Measurements from ENCODE around the gene METTL14.
"Not testable (repeated sequence)": the region's sequence is repeated elsewhere in the genome, so short reads cannot be mapped to it uniquely, and the experiment has no call there.

METTL14 gene

DNA sequence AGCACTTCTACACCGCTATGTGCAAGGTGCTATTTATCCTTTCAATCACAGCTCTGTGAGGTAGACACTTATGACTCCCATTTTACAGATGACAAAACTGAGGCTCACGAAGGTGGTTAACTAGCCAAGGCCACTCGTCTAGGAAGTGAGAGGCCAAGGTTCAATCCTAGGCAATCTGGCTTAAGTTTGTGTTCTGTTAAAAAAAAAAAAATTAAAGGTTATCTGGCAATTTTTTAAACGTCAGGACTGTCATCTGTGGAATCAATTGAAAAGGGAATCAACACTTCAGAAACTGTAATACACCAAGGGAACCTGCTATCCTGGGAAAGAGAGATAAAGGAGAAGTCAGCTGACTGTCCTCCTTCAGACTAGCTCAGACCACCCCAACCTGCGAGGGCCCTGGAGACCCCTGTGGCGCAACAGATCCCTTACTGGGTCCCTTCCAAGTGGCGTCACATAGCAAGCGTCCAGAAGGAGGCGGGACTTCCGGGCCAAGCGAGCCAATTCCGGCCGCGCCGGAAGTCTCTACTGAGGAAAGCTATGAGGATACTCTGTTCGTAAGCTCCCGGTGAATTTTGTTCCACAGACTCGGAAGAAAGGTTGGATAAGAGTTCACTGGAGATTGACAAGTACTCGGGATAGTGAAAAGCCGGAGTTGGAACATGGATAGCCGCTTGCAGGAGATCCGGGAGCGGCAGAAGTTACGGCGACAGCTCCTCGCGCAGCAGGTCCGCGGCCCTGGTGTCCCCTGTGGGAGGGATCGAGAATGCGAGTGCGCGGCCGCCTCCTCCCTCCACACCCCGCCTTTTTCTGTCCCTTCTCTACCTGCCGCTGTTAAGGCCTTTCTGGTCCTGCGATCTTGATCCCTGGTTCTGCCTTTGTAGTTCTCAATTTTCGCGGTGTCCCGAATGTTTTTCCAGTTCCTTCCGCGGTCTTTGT lies at the start of gene METTL14:
METTL14 (plus strand) TSS at position 520 of the 939 bp plus-strand sequence; CDS start at position 663, 143 bp downstream.
- DNase-seq: peak; percentile 97

GRCh38 chr4:118636126-118636525 lies 49.1 kb upstream of the METTL14 start:
- DNase-seq: not testable (repeated sequence)

GRCh38 chr4:118664665-118665064 lies 20.5 kb upstream of the METTL14 start:
- DNase-seq: peak; percentile 37

GRCh38 chr4:118669220-118669619 lies 16.0 kb upstream of the METTL14 start:
- peak; percentile 77 for DNase-seq

GRCh38 chr4:118670968-118671367 lies 14.2 kb upstream of the METTL14 start:
- not testable (repeated sequence) for DNase-seq

DNA sequence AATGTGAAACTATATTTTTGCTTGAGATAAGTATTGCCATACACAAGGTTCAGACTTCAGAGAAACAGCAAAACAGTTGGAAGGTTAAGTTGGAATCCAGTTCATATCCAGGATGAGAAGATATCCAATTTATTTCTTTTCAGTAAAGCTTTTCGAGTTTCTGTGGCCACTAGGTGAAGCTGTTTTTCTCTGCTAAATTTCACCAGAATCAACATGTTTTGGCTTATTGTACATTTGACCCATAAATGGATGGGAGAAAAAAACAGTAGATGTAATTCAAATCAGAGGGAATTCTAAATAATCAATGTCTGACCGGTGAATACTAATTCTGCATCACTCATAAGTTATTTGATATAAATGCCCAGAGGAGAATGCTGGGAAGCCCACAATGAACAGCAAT lies 9.1 kb upstream of the METTL14 start:
- DNase-seq: no peak

GRCh38 chr4:118680808-118681207 lies 4.4 kb upstream of the METTL14 start:
- DNase-seq: peak; percentile 35

GRCh38 chr4:118682928-118683327 lies 2.3 kb upstream of the METTL14 start:
- DNase-seq: peak; percentile 69

DNA sequence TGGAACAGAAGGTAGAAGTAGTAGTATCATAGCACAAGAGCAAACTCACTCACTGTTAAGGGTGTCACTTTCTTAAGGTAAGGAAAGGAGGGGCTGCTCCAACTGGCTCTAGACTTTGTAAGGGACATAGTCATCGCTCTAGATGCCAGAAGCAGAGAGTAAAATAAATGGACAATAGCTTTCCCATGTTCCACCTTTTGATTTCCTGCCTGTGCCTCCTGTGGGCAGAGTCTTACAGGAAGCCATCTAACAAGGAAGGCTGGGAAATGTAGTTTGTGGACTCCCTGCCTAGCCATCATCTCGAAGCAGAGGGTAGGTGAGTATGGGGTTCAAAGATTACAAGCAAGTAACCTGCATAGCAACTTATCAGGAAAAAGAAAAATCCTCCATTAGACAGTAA lies 1.7 kb upstream of the METTL14 start:
- DNase-seq: peak; percentile 51

- DNase-seq: no peak
Observed at GRCh38 chr4:118703118-118703517, 17.9 kb downstream of the METTL14 start.

DNA sequence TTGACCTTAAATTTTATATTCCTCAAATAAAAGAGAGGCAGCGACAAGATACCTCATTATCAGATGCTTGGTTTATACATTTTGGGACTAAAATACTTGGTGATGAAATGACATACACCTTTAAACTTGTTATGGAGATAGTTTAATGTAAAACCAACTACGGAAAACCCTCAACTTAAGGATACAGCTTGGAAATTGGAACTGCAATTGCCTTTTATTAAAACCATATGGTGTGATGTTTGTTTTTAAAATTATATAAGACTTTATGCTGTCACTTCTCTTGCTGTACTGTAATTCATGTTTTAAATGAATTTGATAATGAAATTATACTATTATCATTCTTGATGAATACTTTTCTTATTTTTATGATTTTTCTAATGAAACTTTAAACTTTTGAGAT lies 25.9 kb downstream of the METTL14 start:
- no peak for DNase-seq

DNA sequence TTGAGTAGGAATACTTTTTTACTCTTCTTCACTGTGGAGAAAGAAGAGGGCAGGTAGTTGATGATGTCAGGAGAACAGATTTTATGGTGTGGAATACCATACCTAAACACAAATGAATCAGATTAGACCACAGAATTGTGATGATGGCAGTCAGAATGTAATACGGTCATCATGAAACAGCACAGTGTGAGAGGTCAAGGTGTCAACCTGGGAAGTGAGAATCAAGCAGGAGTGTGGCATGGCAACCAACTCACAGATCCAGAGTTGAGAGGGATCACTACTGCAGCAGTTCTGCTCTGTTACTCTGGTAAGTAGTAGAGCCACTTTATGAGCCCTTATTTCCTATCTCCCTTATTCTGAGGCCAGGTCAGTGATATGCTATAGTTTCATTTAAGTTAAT lies 27.7 kb downstream of the METTL14 start:
- DNase-seq: no peak

DNA sequence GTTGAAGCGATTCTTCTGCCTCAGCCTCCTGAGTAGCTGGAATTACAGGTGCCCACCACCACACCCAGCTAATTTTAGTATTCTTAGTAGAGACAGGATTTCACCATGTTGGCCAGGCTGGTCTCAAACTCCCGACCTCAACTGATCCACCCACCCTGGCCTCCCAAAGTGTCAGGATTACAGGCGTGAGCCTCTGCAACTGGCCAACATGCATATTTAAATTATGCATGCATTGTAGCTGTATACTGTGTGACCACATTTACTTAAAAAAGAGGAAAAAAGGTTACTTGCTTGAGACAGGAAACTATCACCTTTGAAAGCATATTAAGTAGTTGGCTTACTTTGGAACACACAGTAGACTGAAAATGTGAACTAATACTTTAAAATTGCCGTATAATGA lies 29.5 kb downstream of the METTL14 start:
- DNase-seq: no peak

- no peak for DNase-seq
Observed at GRCh38 chr4:118716304-118716703, 31.1 kb downstream of the METTL14 start.

- DNase-seq: no peak
Observed at GRCh38 chr4:118718511-118719170, 33.4 kb downstream of the METTL14 start.

DNA sequence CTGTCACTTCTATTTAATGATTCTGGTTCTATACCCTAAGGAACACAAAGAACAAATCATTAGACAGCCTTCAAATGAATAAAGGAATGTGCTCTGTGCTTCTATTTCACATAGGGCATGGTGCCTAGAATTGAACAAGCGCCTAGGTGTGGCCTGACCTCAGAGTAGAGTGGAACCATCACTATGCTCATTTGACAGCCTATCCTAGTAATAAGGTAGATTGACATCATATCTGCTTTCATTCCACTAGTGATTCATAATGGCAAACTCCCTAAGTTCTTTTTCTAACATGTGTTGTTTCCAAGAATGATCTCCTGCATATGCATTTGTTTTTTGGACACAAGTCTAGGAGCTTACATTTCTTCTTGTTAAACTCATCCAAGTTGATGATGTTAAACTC lies 36.6 kb downstream of the METTL14 start:
- no peak for DNase-seq

DNA sequence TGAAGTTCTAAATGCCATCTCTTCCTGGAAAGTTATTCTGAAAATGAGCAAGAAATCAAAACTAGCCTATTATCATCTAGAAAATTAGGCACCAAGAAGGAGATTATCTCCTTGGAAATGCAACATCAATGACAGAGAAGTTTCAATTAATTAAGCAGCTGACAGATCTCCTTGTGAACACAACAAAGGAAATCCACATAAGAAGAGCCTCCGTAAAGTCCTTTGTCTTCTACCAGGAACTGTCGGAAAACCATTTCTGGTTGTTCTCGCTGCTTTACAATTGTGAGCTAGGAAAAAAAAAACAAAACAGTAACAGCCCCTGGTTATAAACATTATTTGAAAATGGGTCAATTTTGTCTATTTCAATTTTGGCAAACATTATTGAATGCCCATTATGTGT lies 38.2 kb downstream of the METTL14 start:
- DNase-seq: no peak

DNA sequence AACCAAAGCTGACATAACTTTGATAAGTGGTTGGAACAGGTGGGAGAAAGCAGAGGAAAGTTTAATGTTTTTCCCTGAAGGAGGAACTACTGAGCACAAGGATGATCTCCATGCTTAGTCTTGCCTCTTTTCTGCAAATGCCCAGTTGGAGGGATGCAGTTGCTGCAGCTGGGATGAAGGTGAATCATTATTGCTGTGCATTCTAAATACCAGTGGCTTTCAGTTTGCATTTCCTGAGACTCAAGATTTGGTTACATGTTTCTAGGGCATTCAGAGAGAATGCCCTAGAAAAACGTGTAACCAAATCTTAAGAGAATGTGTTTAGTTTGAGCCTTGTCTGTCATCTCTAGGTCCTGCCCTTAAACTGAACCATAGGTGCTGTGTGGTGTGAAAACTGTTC lies 42.2 kb downstream of the METTL14 start:
- DNase-seq: no peak

GRCh38 chr4:118729287-118730286 lies 44.4 kb downstream of the METTL14 start:
- no peak for DNase-seq

DNA sequence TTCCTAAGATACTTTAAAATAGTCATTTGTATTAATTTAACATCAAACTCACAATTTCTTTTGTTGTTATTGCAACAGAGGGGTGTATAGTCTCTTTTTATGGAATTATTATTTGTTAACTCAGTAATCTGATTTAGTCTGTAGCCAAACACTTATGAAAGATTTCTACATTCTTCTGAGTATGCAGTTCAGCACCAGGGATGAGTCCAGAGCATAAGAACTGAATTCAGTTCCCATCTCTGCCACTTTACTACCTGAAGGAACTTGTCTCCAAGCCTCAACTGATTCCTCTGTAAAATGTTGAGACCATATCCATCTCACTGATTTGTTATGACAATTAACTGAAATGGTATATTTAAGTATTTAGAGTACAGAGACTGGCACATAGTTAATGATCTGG lies 45.5 kb downstream of the METTL14 start:
- DNase-seq: no peak

DNA sequence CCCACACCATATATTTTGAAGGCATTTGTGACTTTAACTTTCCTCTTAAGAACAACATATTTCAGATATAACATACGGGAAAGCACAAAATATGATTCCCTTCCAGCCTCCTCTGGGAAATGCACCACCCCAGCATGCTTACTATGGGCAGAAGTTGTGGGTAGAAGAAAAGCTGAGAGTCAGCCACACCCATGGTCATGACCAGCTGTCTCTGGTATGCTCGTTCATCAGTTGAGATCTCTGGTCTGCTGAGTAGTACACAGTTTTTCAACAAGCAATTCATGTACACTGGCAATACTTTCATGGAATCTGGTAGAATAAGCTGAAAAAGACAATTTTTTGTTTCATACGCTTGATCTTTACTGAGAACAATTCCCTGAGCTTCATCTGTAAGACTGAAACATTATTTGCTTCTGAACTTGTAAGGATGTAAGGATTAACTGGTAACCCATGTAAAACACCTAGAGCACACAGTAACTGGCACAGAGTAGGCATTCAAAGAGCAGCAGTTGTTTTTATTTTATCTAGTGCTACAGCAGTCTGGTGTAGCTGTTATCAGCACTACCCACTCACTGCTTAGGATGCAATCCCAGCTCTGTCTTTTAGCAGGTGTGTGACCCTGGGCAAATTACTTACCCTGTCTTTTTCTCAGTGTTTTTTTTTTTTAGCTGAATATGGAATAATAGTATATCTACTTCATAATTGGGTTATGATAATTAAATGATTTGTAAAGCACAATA lies 47.6 kb downstream of the METTL14 start:
- DNase-seq: peak; percentile 61

Measured in hematopoietic multipotent progenitor cell treated with erythropoietin and hydrocortisone succinate and interleukin-3 and kit ligand, for 4 days (in vitro differentiated cells).